Stimulated activated CD4-positive, alpha-beta T cell treated with anti-CD3 and anti-CD28 coated beads, TNF-alpha, amount 100 ng/mL, for 48 hours (primary cell): ENCODE results near the gene SLC26A11.

Experiments
- DNase-seq, 3 donors: peaks; one replicate each; pipeline ENCODE4 v3.0.0-alpha.2; 2020; ENCODE audit warnings: low read depth in 3 of 3

Gene SLC26A11

DNA sequence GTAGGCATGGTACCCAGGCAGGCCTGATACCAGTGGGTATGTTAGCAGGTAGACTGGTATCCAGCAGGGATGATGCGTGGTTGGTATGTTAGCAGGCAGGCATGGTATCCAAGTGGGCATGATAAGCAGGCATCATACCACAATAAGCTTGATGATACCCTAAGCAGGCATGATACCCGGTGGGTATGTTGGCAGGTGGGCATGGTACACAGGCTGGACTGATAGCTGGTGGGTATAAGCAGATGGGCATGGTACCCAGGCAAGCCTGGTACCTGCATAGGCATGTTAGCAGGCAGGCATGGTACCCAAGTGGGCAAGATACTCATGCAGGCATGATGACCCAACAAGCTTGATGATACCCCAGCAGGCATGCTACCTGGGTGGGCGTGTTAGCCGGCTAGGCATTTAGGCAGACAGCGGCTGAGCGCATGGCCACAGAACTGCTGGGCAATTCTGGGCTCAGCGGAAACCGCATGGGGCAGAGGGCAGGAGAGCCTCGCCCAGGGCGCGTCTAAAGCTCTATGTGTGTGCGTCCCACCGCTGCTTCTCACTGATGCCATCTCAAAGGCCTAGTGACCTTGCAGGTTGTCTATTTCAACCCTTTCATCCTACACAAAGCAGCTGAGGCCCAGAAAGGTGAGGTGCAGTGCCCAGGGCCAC, 2.4 kb upstream of the SLC26A11 start:
- no peak for DNase-seq

GRCh38 chr17:80218391-80218790, 1.8 kb upstream of the SLC26A11 start:
- no peak for DNase-seq

DNA sequence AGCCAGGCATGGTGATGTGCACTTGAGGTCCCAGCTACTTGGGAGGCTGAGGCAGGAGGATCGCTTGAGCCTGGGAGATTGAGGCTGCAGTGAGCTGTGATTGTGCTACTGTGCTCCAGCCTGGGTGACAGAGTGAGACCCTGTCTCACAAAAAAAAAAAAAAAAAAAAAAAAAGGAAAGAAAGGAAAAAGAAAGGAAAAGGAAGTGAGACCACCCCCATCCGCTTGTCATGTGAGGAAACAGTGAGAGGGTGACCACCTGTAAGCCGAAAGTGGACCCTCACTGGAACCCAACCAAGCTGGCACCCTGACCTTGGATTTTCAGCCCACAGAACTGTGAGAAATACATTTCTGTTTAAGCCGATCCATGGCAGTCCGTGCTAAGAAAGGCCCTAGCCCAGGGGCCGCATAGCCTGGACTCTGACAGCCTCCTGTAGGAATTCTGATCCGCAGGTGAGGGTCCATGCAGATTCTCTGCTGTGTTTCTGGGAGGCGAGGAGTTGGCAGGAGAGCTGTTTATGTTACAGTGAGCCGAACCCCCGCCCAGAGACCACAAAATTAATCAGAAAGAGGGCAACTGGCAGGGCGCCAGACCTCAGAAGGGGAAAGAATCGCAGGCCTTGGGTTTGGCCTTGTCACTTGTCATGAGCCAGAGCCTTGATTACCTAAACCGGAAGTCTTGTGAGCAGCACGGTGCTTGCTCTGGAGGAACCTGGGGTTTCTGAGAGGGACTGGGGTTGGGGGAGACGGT, 1.0 kb upstream of the SLC26A11 start:
- DNase-seq = peak; percentile 85 to 89 (median 87)

DNA sequence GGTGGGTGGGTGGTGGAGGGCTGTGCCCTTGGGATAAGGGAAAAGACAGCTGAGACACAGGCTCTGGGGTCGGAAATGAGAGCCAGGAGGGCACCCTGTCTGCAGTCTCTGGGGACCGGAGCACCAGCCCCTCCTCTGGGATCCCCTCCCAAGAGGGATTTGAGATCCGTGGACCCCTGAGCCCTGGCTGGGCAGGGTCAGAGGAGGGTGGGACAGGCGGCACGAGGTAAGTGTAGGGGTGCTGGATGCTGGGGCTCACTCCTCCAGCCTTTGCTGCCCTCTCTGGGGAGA, 519 bp upstream of the SLC26A11 start:
- DNase-seq = no peak

DNA sequence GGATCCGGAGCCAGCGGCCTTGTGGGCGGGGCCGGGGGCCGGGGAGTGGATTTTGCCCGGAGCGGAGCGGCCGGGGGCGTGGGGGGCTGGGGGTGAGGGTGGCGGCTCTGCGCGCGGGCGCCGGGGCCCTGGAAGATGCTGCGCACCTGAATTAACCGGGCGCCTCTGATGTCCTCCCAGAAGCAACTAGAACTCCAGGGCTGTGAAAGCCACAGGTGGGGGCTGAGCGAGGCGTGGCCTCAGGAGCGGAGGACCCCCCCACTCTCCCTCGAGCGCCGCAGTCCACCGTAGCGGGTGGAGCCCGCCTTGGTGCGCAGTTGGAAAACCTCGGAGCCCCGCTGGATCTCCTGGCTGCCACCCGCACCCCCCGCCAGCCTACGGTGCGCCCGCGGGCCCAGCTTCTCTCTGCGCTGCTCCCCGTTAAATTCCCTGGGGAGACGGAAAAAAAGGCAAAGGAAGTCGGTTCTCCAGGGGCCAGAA, 549 bp downstream of the SLC26A11 start:
- DNase-seq = no peak

- no peak for DNase-seq
Measured at GRCh38 chr17:80221351-80222105, 1.3 kb downstream of the SLC26A11 start.

- DNase-seq = no peak
Measured at GRCh38 chr17:80222376-80223141, 2.3 kb downstream of the SLC26A11 start.

GRCh38 chr17:80223142-80223815, 3.1 kb downstream of the SLC26A11 start:
- no peak for DNase-seq

DNA sequence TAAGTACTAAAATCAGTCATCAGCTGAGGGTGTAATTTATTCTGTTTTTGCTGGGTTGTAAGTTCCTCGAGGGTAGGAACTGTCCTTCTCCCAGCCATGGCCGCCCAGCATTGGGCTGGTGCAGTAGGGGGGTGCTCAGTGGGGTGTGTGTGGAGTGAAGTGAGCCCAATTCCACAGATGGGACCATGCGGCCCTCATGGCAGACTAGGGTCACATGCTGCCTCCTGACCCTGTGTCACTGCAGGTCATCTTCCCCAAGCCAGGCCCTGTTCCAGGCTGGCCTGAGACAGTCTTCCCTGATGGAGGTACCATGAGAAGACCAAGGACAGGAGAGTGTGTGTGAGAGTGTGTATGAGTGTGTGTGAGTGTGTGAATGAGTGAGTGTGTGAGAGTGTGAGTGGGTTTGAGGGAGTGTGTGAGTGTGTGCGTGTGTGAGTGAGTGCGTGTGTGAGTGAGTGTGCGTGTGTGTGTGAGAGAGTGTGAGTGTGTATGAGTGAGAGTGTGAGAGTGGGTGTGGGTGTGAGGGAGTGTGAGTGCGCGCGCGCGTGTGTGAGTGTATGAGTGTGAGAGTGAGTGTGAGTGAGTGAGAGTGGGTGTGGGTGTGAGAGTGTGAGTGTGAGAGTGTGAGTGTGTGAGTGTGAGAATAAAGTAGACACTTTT, 3.7 kb downstream of the SLC26A11 start:
- no peak for DNase-seq

GRCh38 chr17:80224683-80225082, 4.5 kb downstream of the SLC26A11 start:
- no peak for DNase-seq

GRCh38 chr17:80225230-80225629, 5.0 kb downstream of the SLC26A11 start:
- no peak for DNase-seq

DNA sequence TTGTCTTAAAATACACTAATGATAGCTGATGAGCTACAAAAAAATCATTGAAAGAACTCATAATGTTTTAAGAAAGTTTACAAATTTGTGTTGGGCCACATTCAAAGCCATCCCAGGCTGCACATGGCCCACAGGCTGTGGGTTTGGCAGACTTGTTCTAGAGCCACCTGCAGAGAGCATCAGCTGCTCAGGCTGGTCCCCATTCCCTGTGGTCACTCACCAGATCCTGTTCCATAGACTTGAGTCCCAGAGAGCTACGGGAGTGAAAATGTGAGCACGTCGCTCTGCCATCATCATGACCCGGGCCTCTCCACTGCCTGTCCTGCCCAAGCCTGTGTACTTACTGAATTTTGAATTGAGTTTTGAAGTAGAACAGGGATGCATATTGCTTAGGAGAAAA, 6.9 kb downstream of the SLC26A11 start:
- no peak for DNase-seq

DNA sequence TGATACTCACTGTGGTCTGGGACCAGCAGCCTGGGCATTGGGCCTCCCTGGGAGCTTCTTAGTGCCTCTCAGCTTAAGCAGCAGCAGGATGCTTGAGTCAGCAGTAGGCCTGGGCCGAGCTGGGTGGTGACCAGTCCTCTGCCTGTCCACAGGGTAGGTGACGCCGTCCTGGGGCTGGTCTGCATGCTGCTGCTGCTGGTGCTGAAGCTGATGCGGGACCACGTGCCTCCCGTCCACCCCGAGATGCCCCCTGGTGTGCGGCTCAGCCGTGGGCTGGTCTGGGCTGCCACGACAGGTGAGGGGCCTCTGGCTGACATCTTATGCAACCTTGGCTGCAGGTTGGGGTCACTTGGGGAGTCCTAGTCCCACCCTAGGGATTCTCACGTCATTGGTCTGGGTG, 7.4 kb downstream of the SLC26A11 start:
- DNase-seq = no peak

GRCh38 chr17:80228477-80228876, 8.2 kb downstream of the SLC26A11 start:
- no peak for DNase-seq

GRCh38 chr17:80229011-80229410, 8.8 kb downstream of the SLC26A11 start:
- DNase-seq = no peak

- DNase-seq = no peak
Measured at GRCh38 chr17:80232438-80232837, 12.2 kb downstream of the SLC26A11 start.

DNA sequence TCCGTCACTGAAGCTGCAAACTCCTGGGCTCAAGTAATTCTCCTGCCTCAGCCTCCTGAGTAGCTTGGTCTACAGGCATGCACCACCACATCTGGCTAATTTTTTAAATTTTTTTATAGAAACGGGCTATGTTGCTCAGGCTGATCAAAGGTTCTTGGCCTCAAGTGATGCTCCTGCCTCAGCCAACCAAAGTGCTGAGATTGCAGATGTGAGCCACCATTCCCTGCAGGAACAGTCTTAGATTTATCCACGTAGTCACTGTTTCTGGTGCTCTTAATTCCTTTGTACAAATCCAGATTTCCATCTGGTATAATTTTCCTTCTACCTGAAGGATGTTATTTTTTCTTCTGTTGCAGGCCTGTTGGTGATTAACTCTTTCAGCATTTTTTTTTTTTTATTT, 13.0 kb downstream of the SLC26A11 start:
- DNase-seq = no peak

GRCh38 chr17:80236911-80237310, 16.7 kb downstream of the SLC26A11 start:
- no peak for DNase-seq

DNA sequence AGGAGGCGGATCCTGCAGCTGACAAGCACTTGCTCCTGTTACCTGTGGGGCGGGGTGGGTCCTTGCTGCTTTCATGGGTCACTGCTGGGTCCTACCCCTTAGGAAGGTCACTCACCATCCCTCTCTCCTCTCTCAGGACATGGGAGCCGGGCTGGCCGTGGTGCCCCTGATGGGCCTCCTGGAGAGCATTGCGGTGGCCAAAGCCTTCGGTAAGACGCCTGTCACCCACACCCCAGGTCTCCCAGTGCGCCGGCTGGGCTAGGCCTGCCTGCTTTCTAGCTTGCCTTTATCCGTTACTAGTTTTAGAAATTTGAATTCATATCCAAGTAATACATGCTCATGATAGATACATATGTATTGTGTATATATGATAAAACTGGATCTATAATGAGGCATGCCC, 17.2 kb downstream of the SLC26A11 start:
- DNase-seq = no peak

DNA sequence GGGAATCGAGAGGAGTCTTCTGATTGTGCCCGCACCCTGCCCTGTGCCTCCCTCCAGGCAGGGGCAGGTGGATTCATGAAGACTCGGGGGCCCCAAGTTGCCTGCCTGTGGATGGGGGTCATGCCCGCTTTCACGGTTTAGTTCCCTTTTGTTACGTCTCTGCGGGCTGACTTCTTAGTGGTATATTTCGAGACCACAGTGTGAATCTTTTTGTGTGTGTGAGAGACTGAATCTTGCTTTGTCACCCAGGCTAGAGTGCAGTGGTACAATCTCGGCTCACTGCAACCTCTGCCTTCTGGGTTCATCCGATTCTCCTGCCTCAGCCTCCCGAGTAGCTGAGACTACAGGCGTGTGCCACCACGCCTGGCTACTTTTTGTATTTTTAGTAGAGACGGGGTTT, 22.3 kb downstream of the SLC26A11 start:
- DNase-seq = no peak
